ENCODE measurements around the gene PPARA. TPM values are rescaled to one million over a fixed set of nuclear protein-coding genes. Genes with fewer than 3 reads are reported as not detected.

The PPARA gene
- total and polyA plus RNA-seq, 9 of the 15 experiments (the other 6 are each of a cell fraction or from before 2014, with no cell fraction given) = 0.64 to 5.3 (median 3.5) TPM

- Histone ChIP-seq H3K4me2 (ENCODE audit: insufficient read depth, low read length) (no peak overlapping the region), H2AFZ (ENCODE audit: low read depth, low read length) (no peak overlapping the region), H3K9ac (ENCODE audit: insufficient read depth in 1 of 2, low read depth in 2 of 2, low read length in 2 of 2) (peak overlapping the region in 1 of 2 experiments; percentile 45; a peak in 2 of 4 replicates), H3K79me2 (ENCODE audit: control insufficient read depth, insufficient read depth, low read length) (peaks cover 9% of the 10 kb centered on the region), H3K9me3 (replicated peaks; ENCODE audit: control insufficient read depth, insufficient read depth, low read depth, low read length) (no peaks in the 10 kb centered on the region), H4K20me1 (replicated peaks; ENCODE audit: control insufficient read depth, insufficient read depth, low read length) (no peaks in the 10 kb centered on the region), H3K4me3 (no peak overlapping the region), H3K27me3 (ENCODE audit: control insufficient read depth in 2 of 2, insufficient read depth in 2 of 2, low read length in 2 of 2) (no peaks in the 10 kb centered on the region), H3K9me1 (ENCODE audit: control insufficient read depth, insufficient read depth, low read length) (no peaks in the 10 kb centered on the region), H3K4me1 (replicated peaks in 1 of 2; ENCODE audit: control insufficient read depth in 2 of 2, insufficient read depth in 2 of 2, low read length in 2 of 2) (peaks cover 2 to 32% of the 10 kb centered on the region in 2 experiments; a peak in 3 of 5 replicates), H3K27ac (ENCODE audit: extremely low read depth, low read depth, low read length) (no peak overlapping the region), H3K36me3 (ENCODE audit: control insufficient read depth, insufficient read depth, low read length) (peaks cover 14% of the 10 kb centered on the region; the same call in 2 of the 3 replicates)
- TF ChIP-seq ILK (tag; IDR thresholded peaks at IDR 0.05; ENCODE audit: borderline replicate concordance, low read depth) (no peak), MYNN (IDR thresholded peaks at IDR 0.05) (no peak), MYNN (CRISPR knock-in tag; IDR thresholded peaks at IDR 0.05) (no peak), CTCFL (IDR thresholded peaks at IDR 0.05; ENCODE audit: borderline replicate concordance, insufficient read depth, low read depth, low read length, poor library complexity, severe bottlenecking) (no peak), ZNF668 (CRISPR knock-in tag; IDR thresholded peaks at IDR 0.05) (no peak)
- intact Hi-C loops (cut with micrococcal nuclease) = no loop called here
- BruUV-seq (replicated peaks) = no TSS peak
- DNase-seq (ENCODE audit: extremely low read depth in 1 of 4, low spot score in 3 of 4) (no peak), FAIRE-seq (no peak), ATAC-seq (no peak)
- in situ Hi-C loops (cut with MboI) = no loop called here
- ChIA-PET POLR2A (no interaction called here), CTCF (ENCODE audit: low intra/inter-chr PET ratio) (no interaction called here)
- WGBS (ENCODE audit: insufficient coverage, low coverage, missing lambda C conversion rate) = 92% methylated on average over 10 of the region's 14 CpGs
Observed at GRCh38 chr22:46292732-46293131, 142.4 kb downstream of the PPARA start.

MicroRNA genes within 50 kb of the gene (microRNA counts, 767-probe panel; counts per million panel counts)
- microRNA hsa-let-7b-5p = 2,533 counts per million, percentile 62 among the panel's probes with 10 or more counts

Other genes starting within 250 kb of the PPARA start
- gene WNT7B, start 173.4 kb upstream of the PPARA start, total RNA-seq (2014; rRNA removed) = not detected in 2 replicates
- gene WNT7B, start 173.4 kb upstream of the PPARA start, total RNA-seq (2014; rRNA removed; fragmentation: Illumina TruSeq; extraction: Trizol) = not detected in 2 replicates
- gene WNT7B, start 173.4 kb upstream of the PPARA start, total RNA-seq (2015; rRNA removed; fragmentation: Illumina TruSeq; extraction: Trizol) = not detected in 2 replicates
- gene WNT7B, start 173.4 kb upstream of the PPARA start, total RNA-seq (2021) = not detected in 2 replicates
- gene WNT7B, start 173.4 kb upstream of the PPARA start, polyA plus RNA-seq (2011; rRNA removed) = not detected in 2 replicates
- not detected in 2 replicates for gene WNT7B, start 173.4 kb upstream of the PPARA start, polyA plus RNA-seq (2014; fragmentation: Illumina TruSeq; extraction: Trizol)
- gene WNT7B, start 173.4 kb upstream of the PPARA start, polyA plus RNA-seq (2014; fragmentation: Nextera tagmentation; extraction: Ambion mirVana) = not detected
- not detected in 2 replicates for gene WNT7B, start 173.4 kb upstream of the PPARA start, polyA plus RNA-seq (2014; rRNA removed)
- 14.5 and 18.8 TPM in 2 replicates for gene CDPF1, start 99.8 kb downstream of the PPARA start, total RNA-seq (2014; rRNA removed)
- gene CDPF1, start 99.8 kb downstream of the PPARA start, total RNA-seq (2014; rRNA removed; fragmentation: Illumina TruSeq; extraction: Trizol) = 4.6 and 4.9 TPM in 2 replicates
- gene CDPF1, start 99.8 kb downstream of the PPARA start, total RNA-seq (2015; rRNA removed; fragmentation: Illumina TruSeq; extraction: Trizol) = 6.1 and 7.0 TPM in 2 replicates
- gene CDPF1, start 99.8 kb downstream of the PPARA start, total RNA-seq (2021) = 10.2 and 11.1 TPM in 2 replicates
- gene CDPF1, start 99.8 kb downstream of the PPARA start, polyA plus RNA-seq (2011; rRNA removed) = 9.1 and 13.4 TPM in 2 replicates
- 10.6 and 11.5 TPM in 2 replicates for gene CDPF1, start 99.8 kb downstream of the PPARA start, polyA plus RNA-seq (2014; fragmentation: Illumina TruSeq; extraction: Trizol)
- gene CDPF1, start 99.8 kb downstream of the PPARA start, polyA plus RNA-seq (2014; fragmentation: Nextera tagmentation; extraction: Ambion mirVana) = 1 to 10 TPM in 1 of 2 experiments, under 1 TPM in 1; 0.84 to 3.2 TPM
- gene CDPF1, start 99.8 kb downstream of the PPARA start, polyA plus RNA-seq (2014; rRNA removed) = 19.2 and 19.5 TPM in 2 replicates
- gene PKDREJ, start 112.8 kb downstream of the PPARA start, total RNA-seq (2014; rRNA removed) = not detected in 2 replicates
- not detected in 2 replicates for gene PKDREJ, start 112.8 kb downstream of the PPARA start, total RNA-seq (2014; rRNA removed; fragmentation: Illumina TruSeq; extraction: Trizol)
- not detected in 2 replicates for gene PKDREJ, start 112.8 kb downstream of the PPARA start, total RNA-seq (2015; rRNA removed; fragmentation: Illumina TruSeq; extraction: Trizol)
- not detected in 2 replicates for gene PKDREJ, start 112.8 kb downstream of the PPARA start, total RNA-seq (2021)
- gene PKDREJ, start 112.8 kb downstream of the PPARA start, polyA plus RNA-seq (2011; rRNA removed) = not detected in 2 replicates
- gene PKDREJ, start 112.8 kb downstream of the PPARA start, polyA plus RNA-seq (2014; fragmentation: Illumina TruSeq; extraction: Trizol) = not detected in 2 replicates
- gene PKDREJ, start 112.8 kb downstream of the PPARA start, polyA plus RNA-seq (2014; fragmentation: Nextera tagmentation; extraction: Ambion mirVana) = under 1 TPM in 1 of 2 experiments, not detected in 1; 0.03 TPM
- gene PKDREJ, start 112.8 kb downstream of the PPARA start, polyA plus RNA-seq (2014; rRNA removed) = not detected in 2 replicates
- gene TTC38, start 117.5 kb downstream of the PPARA start, total RNA-seq (2014; rRNA removed) = 18.1 and 27.6 TPM in 2 replicates
- 12.5 and 14.4 TPM in 2 replicates for gene TTC38, start 117.5 kb downstream of the PPARA start, total RNA-seq (2014; rRNA removed; fragmentation: Illumina TruSeq; extraction: Trizol)
- gene TTC38, start 117.5 kb downstream of the PPARA start, total RNA-seq (2015; rRNA removed; fragmentation: Illumina TruSeq; extraction: Trizol) = 18.2 and 22.2 TPM in 2 replicates
- 23.0 and 28.4 TPM in 2 replicates for gene TTC38, start 117.5 kb downstream of the PPARA start, total RNA-seq (2021)
- 21.4 and 38.9 TPM in 2 replicates for gene TTC38, start 117.5 kb downstream of the PPARA start, polyA plus RNA-seq (2011; rRNA removed)
- gene TTC38, start 117.5 kb downstream of the PPARA start, polyA plus RNA-seq (2014; fragmentation: Illumina TruSeq; extraction: Trizol) = 16.9 and 17.9 TPM in 2 replicates
- 1 to 10 TPM in 1 of 2 experiments, under 1 TPM in 1; 0.84 to 2.5 TPM for gene TTC38, start 117.5 kb downstream of the PPARA start, polyA plus RNA-seq (2014; fragmentation: Nextera tagmentation; extraction: Ambion mirVana)
- gene TTC38, start 117.5 kb downstream of the PPARA start, polyA plus RNA-seq (2014; rRNA removed) = 13.9 and 20.3 TPM in 2 replicates
- 12.6 and 15.1 TPM in 2 replicates for gene GTSE1, start 146.3 kb downstream of the PPARA start, total RNA-seq (2014; rRNA removed)
- gene GTSE1, start 146.3 kb downstream of the PPARA start, total RNA-seq (2014; rRNA removed; fragmentation: Illumina TruSeq; extraction: Trizol) = 7.8 and 8.6 TPM in 2 replicates
- gene GTSE1, start 146.3 kb downstream of the PPARA start, total RNA-seq (2015; rRNA removed; fragmentation: Illumina TruSeq; extraction: Trizol) = 12.8 and 14.8 TPM in 2 replicates
- 20.5 and 22.5 TPM in 2 replicates for gene GTSE1, start 146.3 kb downstream of the PPARA start, total RNA-seq (2021)
- gene GTSE1, start 146.3 kb downstream of the PPARA start, polyA plus RNA-seq (2011; rRNA removed) = 12.9 and 13.9 TPM in 2 replicates
- 17.2 and 18.0 TPM in 2 replicates for gene GTSE1, start 146.3 kb downstream of the PPARA start, polyA plus RNA-seq (2014; fragmentation: Illumina TruSeq; extraction: Trizol)
- gene GTSE1, start 146.3 kb downstream of the PPARA start, polyA plus RNA-seq (2014; fragmentation: Nextera tagmentation; extraction: Ambion mirVana) = 1 to 10 TPM; 2.5 to 3.5 TPM
- gene GTSE1, start 146.3 kb downstream of the PPARA start, polyA plus RNA-seq (2014; rRNA removed) = 16.6 and 19.6 TPM in 2 replicates
- gene TRMU, start 185.2 kb downstream of the PPARA start, total RNA-seq (2014; rRNA removed) = 47.2 and 52.2 TPM in 2 replicates
- gene TRMU, start 185.2 kb downstream of the PPARA start, total RNA-seq (2014; rRNA removed; fragmentation: Illumina TruSeq; extraction: Trizol) = 28.6 and 28.8 TPM in 2 replicates
- gene TRMU, start 185.2 kb downstream of the PPARA start, total RNA-seq (2015; rRNA removed; fragmentation: Illumina TruSeq; extraction: Trizol) = 38.2 and 38.7 TPM in 2 replicates
- 46.0 and 47.2 TPM in 2 replicates for gene TRMU, start 185.2 kb downstream of the PPARA start, total RNA-seq (2021)
- 35.3 and 36.7 TPM in 2 replicates for gene TRMU, start 185.2 kb downstream of the PPARA start, polyA plus RNA-seq (2011; rRNA removed)
- 33.3 and 36.3 TPM in 2 replicates for gene TRMU, start 185.2 kb downstream of the PPARA start, polyA plus RNA-seq (2014; fragmentation: Illumina TruSeq; extraction: Trizol)
- 1 to 10 TPM; 2.3 to 3.7 TPM for gene TRMU, start 185.2 kb downstream of the PPARA start, polyA plus RNA-seq (2014; fragmentation: Nextera tagmentation; extraction: Ambion mirVana)
- 49.9 and 54.1 TPM in 2 replicates for gene TRMU, start 185.2 kb downstream of the PPARA start, polyA plus RNA-seq (2014; rRNA removed)

All from K562 (cell line).